Testis (tissue), 3 donors: Measurements from ENCODE around the gene TLN1. TPM values are rescaled to one million over a fixed set of nuclear protein-coding genes. Genes with fewer than 3 reads are reported as not detected.

Experiments
- DNase-seq: peaks from one replicate; pipeline ENCODE4 v3.0.0-alpha.2; 2019
- H3K27ac ChIP-seq, 2 donors: fragments of 200-600 bp; sonication (generic); one replicate each; pipeline ENCODE4 v1.5.1; 2019
- H3K27me3 ChIP-seq: fragments of 200-600 bp; sonication (generic); one replicate; pipeline ENCODE4 v1.5.1; 2019
- H3K36me3 ChIP-seq: fragments of 200-600 bp; sonication (generic); one replicate; pipeline ENCODE4 v1.5.1; 2017; ENCODE audit warnings: low read depth; ENCODE audit errors: missing control alignments
- H3K4me1 ChIP-seq: fragments of 200-600 bp; sonication (generic); one replicate; pipeline ENCODE4 v1.5.1; 2019
- H3K4me3 ChIP-seq, 2 donors: fragments of 200-600 bp; sonication (generic); one replicate each; pipeline ENCODE4 v1.5.1; 2017 to 2019
- H3K9me3 ChIP-seq: fragments of 200-600 bp; sonication (generic); one replicate; pipeline ENCODE4 v1.5.1; 2017
- CTCF ChIP-seq, 3 experiments: fragments of 450-650 bp in 2 of 3; fragments of 200-600 bp in 1 of 3; sonication (generic) in 1 of 3; IDR thresholded peaks; one replicate each; pipeline ENCODE4 v1.5.1; 2016 to 2019; ENCODE audit warnings: antibody characterized with exemption in 3 of 3, mild to moderate bottlenecking in 2 of 3, moderate library complexity in 1 of 3
- POLR2A ChIP-seq: fragments of 450-650 bp; IDR thresholded peaks from one replicate; pipeline ENCODE4 v1.6.1; 2017; ENCODE audit warnings: antibody characterized with exemption, mild to moderate bottlenecking, moderate library complexity
- WGBS, 2 donors: methylation state at CpG; one replicate each; pipeline ENCODE4 v1.1.5; 2018; 5-methylcytosine and 5-hydroxymethylcytosine counted together
- intact Hi-C: fragments of 100-400 bp; cut with DNase I; formaldehyde crosslinking; loops from one replicate; pipeline ENCODE4 v1.15.1; 2023; ENCODE audit warnings: low total_unique reads
- polyA plus RNA-seq: library from polyadenylated mRNA; stranded (reverse); fragments of 350-450 nt; fragmentation: Illumina TruSeq; extraction: RNeasy Lipid Tissue Mini Kit (QIAGEN cat#74804); gene quantifications from one replicate; pipeline ENCODE4 v1.2.3, GENCODE V29; 2014; ENCODE audit warnings: low read depth, low replicate concordance; ENCODE audit not compliant: insufficient read depth
- total RNA-seq, 2 donors: library from RNA; depleted of rRNA; stranded (reverse); fragments of >200 nt; gene quantifications; one replicate each; pipeline ENCODE4 v1.2.3, GENCODE V29; 2016

Gene TLN1
- total and polyA plus RNA-seq, 3 donors from 2014 or later: 134 to 201 (median 171) TPM

GRCh38 chr9:35732800-35733541 lies 976 bp upstream of the TLN1 start:
- H3K27me3 ChIP-seq: no peaks in the 10 kb centered on the region
- intact Hi-C loops: loop anchor here (10.0 kb wide), 1 partner anchor 82 kb away; the partner anchor contains the start of genes HINT2 and SPAG8
- H3K4me3 ChIP-seq: peak overlapping the region; percentile 70 to 95
- H3K9me3 ChIP-seq: no peaks in the 10 kb centered on the region
- peak; percentile 38 for DNase-seq
- TF ChIP-seq POLR2A (no peak), CTCF (IDR thresholded peaks at IDR 0.05) (no peak)
- peak overlapping the region; percentile 71 to 97 for H3K27ac ChIP-seq
- WGBS, 2 donors: 1% methylated on average over 14 of the region's 14 CpGs
- H3K4me1 ChIP-seq: peaks cover 45% of the 10 kb centered on the region
- no peaks in the 10 kb centered on the region for H3K36me3 ChIP-seq

GRCh38 chr9:35731415-35732184 lies 395 bp downstream of the TLN1 start:
- intact Hi-C loops: loop anchor here (10.0 kb wide), 1 partner anchor 83 kb away; the partner anchor contains the start of genes HINT2 and SPAG8
- peaks cover 58% of the 10 kb centered on the region for H3K4me1 ChIP-seq
- H3K27ac ChIP-seq: peak overlapping the region; percentile 71 to 97
- TF ChIP-seq CTCF (IDR thresholded peaks at IDR 0.05): no peak
- H3K4me3 ChIP-seq: peak overlapping the region; percentile 70 to 95
- DNase-seq: no peak
- H3K36me3 ChIP-seq: no peaks in the 10 kb centered on the region
- WGBS, 2 donors: 2 to 3% methylated on average over 14 to 37 of the region's 47 CpGs
- no peaks in the 10 kb centered on the region for H3K9me3 ChIP-seq
- H3K27me3 ChIP-seq: no peaks in the 10 kb centered on the region

DNA sequence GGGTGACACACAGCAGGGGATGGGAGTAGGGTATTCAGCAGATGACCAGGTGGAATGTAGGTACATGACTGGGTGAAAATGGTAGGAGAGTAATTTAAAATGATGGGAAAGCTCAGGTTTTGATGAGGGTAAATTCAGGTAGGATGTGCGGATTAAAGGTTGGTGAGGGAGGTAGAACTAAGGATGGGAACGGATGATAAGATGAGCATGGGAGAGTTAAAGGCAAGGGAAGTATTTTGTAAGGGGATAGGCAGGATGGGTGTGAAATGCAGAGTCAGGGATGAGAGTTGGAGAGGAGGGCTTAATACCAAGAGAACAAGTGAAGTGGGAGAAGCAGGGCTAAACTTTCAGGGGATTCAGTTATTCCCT lies 1.5 kb downstream of the TLN1 start:
- WGBS, 2 donors: 61 to 70% methylated on average over 2 of the region's 2 CpGs
- DNase-seq: no peak
- no peaks in the 10 kb centered on the region for H3K27me3 ChIP-seq
- no peaks in the 10 kb centered on the region for H3K36me3 ChIP-seq
- H3K4me1 ChIP-seq: peaks cover 64% of the 10 kb centered on the region
- peak overlapping the region; percentile 71 to 97 for H3K27ac ChIP-seq
- H3K4me3 ChIP-seq: no peak overlapping the region
- intact Hi-C loops: loop anchor here (10.0 kb wide), 1 partner anchor 84 kb away; the partner anchor contains the start of genes HINT2 and SPAG8
- TF ChIP-seq CTCF (IDR thresholded peaks at IDR 0.05): no peak
- TF ChIP-seq POLR2A: no peak
- no peaks in the 10 kb centered on the region for H3K9me3 ChIP-seq

- Histone ChIP-seq H3K27me3 (no peaks in the 10 kb centered on the region), H3K9me3 (no peaks in the 10 kb centered on the region), H3K4me3 (no peak overlapping the region), H3K27ac (peak overlapping the region in 1 of 2 donors; percentile 97), H3K4me1 (peaks cover 64% of the 10 kb centered on the region), H3K36me3 (no peaks in the 10 kb centered on the region)
- intact Hi-C loops: loop anchor here (10.0 kb wide), 2 partner anchors 65 to 85 kb away; partner anchors contain the start of genes ARHGEF39, HINT2 and SPAG8
- WGBS, 2 donors: 33 to 44% methylated on average over 6 of the region's 6 CpGs
- TF ChIP-seq POLR2A (no peak), CTCF (IDR thresholded peaks at IDR 0.05) (peak; percentile 17 to 47 (median 27))
- peak; percentile 28 for DNase-seq
Measured at GRCh38 chr9:35729700-35730485, 2.1 kb downstream of the TLN1 start.
